WERI-Rb-1 (cell line): ENCODE results near the gene PSMC4.

Experiments used
- DNase-seq: peaks from one replicate; pipeline ENCODE4 v3.0.0-alpha.2; 2020
- H3K27ac ChIP-seq: fragments of 250-450 bp; sonication (Bioruptor Pico); 2 replicates; pipeline ENCODE4 v1.5.1; 2020; ENCODE audit warnings: mild to moderate bottlenecking, moderate library complexity
- H3K27me3 ChIP-seq: fragments of 250-450 bp; sonication (Bioruptor Pico); 2 replicates; pipeline ENCODE4 v1.5.1; 2021; ENCODE audit warnings: mild to moderate bottlenecking, low read depth, moderate library complexity; ENCODE audit not compliant: insufficient read depth, severe bottlenecking
- H3K36me3 ChIP-seq: fragments of 250-450 bp; sonication (Bioruptor Pico); 2 replicates; pipeline ENCODE4 v1.5.1; 2020; ENCODE audit warnings: mild to moderate bottlenecking, moderate library complexity
- H3K4me3 ChIP-seq: 2 replicates; pipeline ENCODE4 v1.5.1; 2011; ENCODE audit warnings: low read depth, mild to moderate bottlenecking, control low read depth, low read length
- H3K9me3 ChIP-seq: fragments of 250-450 bp; sonication (Bioruptor Pico); 2 replicates; pipeline ENCODE4 v1.5.1; 2021; ENCODE audit warnings: mild to moderate bottlenecking, moderate library complexity; ENCODE audit not compliant: severe bottlenecking
- TF ChIP-seq, protein P1 (sequence below): IDR thresholded peaks from 2 replicates; pipeline ENCODE4 v1.5.1; 2011; ENCODE audit warnings: low read depth, mild to moderate bottlenecking, control low read depth, inconsistent platforms, low read length

PSMC4 gene

GRCh38 chr19:39936020-39936419 is 34.9 kb upstream of the PSMC4 start:
- TF ChIP-seq, protein P1, sequence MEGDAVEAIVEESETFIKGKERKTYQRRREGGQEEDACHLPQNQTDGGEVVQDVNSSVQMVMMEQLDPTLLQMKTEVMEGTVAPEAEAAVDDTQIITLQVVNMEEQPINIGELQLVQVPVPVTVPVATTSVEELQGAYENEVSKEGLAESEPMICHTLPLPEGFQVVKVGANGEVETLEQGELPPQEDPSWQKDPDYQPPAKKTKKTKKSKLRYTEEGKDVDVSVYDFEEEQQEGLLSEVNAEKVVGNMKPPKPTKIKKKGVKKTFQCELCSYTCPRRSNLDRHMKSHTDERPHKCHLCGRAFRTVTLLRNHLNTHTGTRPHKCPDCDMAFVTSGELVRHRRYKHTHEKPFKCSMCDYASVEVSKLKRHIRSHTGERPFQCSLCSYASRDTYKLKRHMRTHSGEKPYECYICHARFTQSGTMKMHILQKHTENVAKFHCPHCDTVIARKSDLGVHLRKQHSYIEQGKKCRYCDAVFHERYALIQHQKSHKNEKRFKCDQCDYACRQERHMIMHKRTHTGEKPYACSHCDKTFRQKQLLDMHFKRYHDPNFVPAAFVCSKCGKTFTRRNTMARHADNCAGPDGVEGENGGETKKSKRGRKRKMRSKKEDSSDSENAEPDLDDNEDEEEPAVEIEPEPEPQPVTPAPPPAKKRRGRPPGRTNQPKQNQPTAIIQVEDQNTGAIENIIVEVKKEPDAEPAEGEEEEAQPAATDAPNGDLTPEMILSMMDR: no peak
- Histone ChIP-seq H3K4me3 (no peak overlapping the region), H3K9me3 (peaks cover 5% of the 10 kb centered on the region), H3K36me3 (no peaks in the 10 kb centered on the region), H3K27me3 (peaks cover 28% of the 10 kb centered on the region), H3K27ac (no peak overlapping the region)
- DNase-seq: no peak

GRCh38 chr19:39936622-39937021 is 34.3 kb upstream of the PSMC4 start:
- Histone ChIP-seq H3K9me3 (peaks cover 5% of the 10 kb centered on the region), H3K27me3 (peaks cover 28% of the 10 kb centered on the region), H3K4me3 (no peak overlapping the region), H3K27ac (no peak overlapping the region), H3K36me3 (no peaks in the 10 kb centered on the region)
- DNase-seq: no peak
- TF ChIP-seq, protein P1: no peak

DNA sequence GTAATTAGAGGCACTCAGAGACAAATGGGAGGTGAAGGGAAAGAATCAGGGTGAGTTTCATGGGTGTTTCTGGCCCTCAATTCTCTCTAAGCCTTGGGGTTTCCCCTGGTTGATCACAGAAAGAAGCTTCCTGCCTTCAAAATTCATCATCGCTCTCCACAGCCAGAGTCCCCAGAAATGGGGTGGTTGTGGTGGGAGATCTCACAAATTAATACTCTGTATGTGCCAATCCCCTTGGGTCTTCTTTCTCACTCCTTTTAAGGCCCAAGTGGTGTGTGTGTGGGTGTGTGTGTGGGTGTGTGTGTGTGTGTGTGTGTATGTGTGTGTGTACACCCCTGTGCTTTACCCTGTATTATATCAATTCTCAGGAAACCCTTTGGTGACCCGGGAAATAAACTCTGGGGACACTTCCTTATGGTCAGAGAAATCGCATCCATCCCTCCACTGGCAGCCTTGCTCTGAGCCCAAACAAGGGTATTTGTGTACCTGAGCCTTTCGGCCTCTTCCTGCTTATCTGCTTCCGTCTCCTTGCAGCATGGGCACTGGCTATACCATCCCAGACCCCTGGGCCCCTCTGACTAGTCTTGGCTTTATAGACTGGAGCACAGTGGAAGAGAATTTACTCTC is 33.8 kb upstream of the PSMC4 start:
- no peak overlapping the region for H3K4me3 ChIP-seq
- no peak overlapping the region for H3K27ac ChIP-seq
- no peaks in the 10 kb centered on the region for H3K36me3 ChIP-seq
- peaks cover 28% of the 10 kb centered on the region for H3K27me3 ChIP-seq
- DNase-seq: no peak
- TF ChIP-seq, protein P1: no peak
- H3K9me3 ChIP-seq: peaks cover 5% of the 10 kb centered on the region

DNA sequence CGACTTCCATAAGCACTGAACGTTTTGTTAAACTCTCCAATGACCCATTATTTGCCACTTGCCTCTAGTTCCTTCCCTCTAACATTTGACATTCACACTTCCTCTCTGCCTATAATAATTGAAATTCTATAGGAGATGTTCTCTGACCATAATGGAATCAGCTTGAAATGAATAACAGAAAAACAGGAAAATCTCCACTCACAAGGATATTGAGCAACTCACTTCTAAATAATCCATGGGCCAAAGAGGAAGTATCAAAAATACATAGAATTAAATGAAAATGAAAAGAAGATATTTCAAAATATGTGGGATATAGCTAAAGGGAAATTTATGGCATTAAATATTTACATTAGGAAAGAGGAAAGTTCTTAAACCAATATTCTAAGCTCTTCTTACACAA is 33.2 kb upstream of the PSMC4 start:
- TF ChIP-seq, protein P1: no peak
- Histone ChIP-seq H3K27ac (no peak overlapping the region), H3K9me3 (peaks cover 5% of the 10 kb centered on the region), H3K27me3 (peaks cover 28% of the 10 kb centered on the region), H3K4me3 (no peak overlapping the region), H3K36me3 (no peaks in the 10 kb centered on the region)
- DNase-seq: no peak

GRCh38 chr19:39939556-39939955 is 31.4 kb upstream of the PSMC4 start:
- no peak for DNase-seq
- no peak overlapping the region for H3K27ac ChIP-seq

More at GRCh38 chr19:39939556-39939955, 31.4 kb upstream of the PSMC4 start:
- TF ChIP-seq, protein P1: no peak
- no peak overlapping the region for H3K4me3 ChIP-seq
- H3K36me3 ChIP-seq: no peaks in the 10 kb centered on the region
- H3K9me3 ChIP-seq: peaks cover 5% of the 10 kb centered on the region
- peaks cover 16% of the 10 kb centered on the region for H3K27me3 ChIP-seq
